D341Med (cell line): ENCODE measurements around the gene MTHFR.

ENCODE experiments used
- DNase-seq: peaks from one replicate; pipeline ENCODE4 v3.0.0; 2012; ENCODE audit warnings: low spot score

MTHFR gene

GRCh38 chr1:11805422-11806306 lies at the start of gene MTHFR, which contains the start of gene CLCN6:
Gene MTHFR (minus strand): TSS chr1:11805964. CDS start chr1:11803116, 2,848 bp downstream.
Gene CLCN6 (plus strand): TSS chr1:11806191. CDS start chr1:11806263, 72 bp downstream.
- DNase-seq: peak; percentile 97

- DNase-seq: no peak
These were observed 49.7 kb upstream of the MTHFR start for GRCh38 chr1:11855430-11855829.

GRCh38 chr1:11854519-11854918 lies 48.8 kb upstream of the MTHFR start:
- no peak for DNase-seq

- no peak for DNase-seq
These were observed 45.4 kb upstream of the MTHFR start for GRCh38 chr1:11851180-11851579.

- no peak for DNase-seq
These were observed 44.4 kb upstream of the MTHFR start for GRCh38 chr1:11850156-11850555.

GRCh38 chr1:11848373-11848700 lies 42.6 kb upstream of the MTHFR start:
- DNase-seq: no peak

- peak; percentile 74 for DNase-seq
These were observed 42.1 kb upstream of the MTHFR start, which contains the start of gene NPPA for GRCh38 chr1:11847667-11848372. Gene NPPA (minus strand): TSS chr1:11847783. CDS start chr1:11847684, 99 bp downstream.

GRCh38 chr1:11845641-11846335 lies 40.0 kb upstream of the MTHFR start:
- peak; percentile 80 for DNase-seq

GRCh38 chr1:11842154-11843041 lies 36.6 kb upstream of the MTHFR start:
- no peak for DNase-seq

- DNase-seq: peak; percentile 59
These were observed 35.7 kb upstream of the MTHFR start for GRCh38 chr1:11841245-11842153.

- DNase-seq: no peak
These were observed 34.3 kb upstream of the MTHFR start for GRCh38 chr1:11839727-11840705.

GRCh38 chr1:11838349-11839272 lies 32.8 kb upstream of the MTHFR start:
- peak; percentile 91 for DNase-seq

GRCh38 chr1:11837767-11838348 lies 32.1 kb upstream of the MTHFR start:
- no peak for DNase-seq

GRCh38 chr1:11836955-11837766 lies 31.4 kb upstream of the MTHFR start:
- DNase-seq: no peak

- DNase-seq: no peak
These were observed 29.9 kb upstream of the MTHFR start for GRCh38 chr1:11835441-11836225.

GRCh38 chr1:11833900-11834299 lies 28.1 kb upstream of the MTHFR start:
- no peak for DNase-seq
